ENCODE measurements around the gene COL16A1. TPM values are rescaled to one million over a fixed set of nuclear protein-coding genes. Genes with fewer than 3 reads are reported as not detected.
A peak's percentile ranks its signal among the peaks of the same experiment; 100 is the strongest.

COL16A1 gene
- polyA plus RNA-seq, 3 donors: 0.13 TPM; not detected in 2

- WGBS (ENCODE audit: insufficient coverage): 86% methylated on average over 3 of the region's 4 CpGs
- H3K9me3 ChIP-seq (replicated peaks in 1 of 2; ENCODE audit: control insufficient read depth in 1 of 2, insufficient read depth in 1 of 2, low read length in 2 of 2): no peaks in the 10 kb centered on the region
- TF ChIP-seq, protein P1, sequence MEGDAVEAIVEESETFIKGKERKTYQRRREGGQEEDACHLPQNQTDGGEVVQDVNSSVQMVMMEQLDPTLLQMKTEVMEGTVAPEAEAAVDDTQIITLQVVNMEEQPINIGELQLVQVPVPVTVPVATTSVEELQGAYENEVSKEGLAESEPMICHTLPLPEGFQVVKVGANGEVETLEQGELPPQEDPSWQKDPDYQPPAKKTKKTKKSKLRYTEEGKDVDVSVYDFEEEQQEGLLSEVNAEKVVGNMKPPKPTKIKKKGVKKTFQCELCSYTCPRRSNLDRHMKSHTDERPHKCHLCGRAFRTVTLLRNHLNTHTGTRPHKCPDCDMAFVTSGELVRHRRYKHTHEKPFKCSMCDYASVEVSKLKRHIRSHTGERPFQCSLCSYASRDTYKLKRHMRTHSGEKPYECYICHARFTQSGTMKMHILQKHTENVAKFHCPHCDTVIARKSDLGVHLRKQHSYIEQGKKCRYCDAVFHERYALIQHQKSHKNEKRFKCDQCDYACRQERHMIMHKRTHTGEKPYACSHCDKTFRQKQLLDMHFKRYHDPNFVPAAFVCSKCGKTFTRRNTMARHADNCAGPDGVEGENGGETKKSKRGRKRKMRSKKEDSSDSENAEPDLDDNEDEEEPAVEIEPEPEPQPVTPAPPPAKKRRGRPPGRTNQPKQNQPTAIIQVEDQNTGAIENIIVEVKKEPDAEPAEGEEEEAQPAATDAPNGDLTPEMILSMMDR (IDR thresholded peaks at IDR 0.05): no peak
- intact Hi-C loops (cut with micrococcal nuclease): no loop called here
- no peaks in the 10 kb centered on the region for H3K79me2 ChIP-seq (ENCODE audit: insufficient read depth, low read length)
- Mint-ChIP-seq H3K4me3 (peak overlapping the region in 1 of 2 donors; percentile 9), H3K9me3 (peaks cover 0 to 3% (median 0%) of the 10 kb centered on the region in 7 donors), H3K27me3 (ENCODE audit: low read depth in 3 of 3) (peaks cover 41 to 52% (median 46%) of the 10 kb centered on the region in 3 donors), H3K4me1 (peaks cover 14% of the 10 kb centered on the region), H3K27ac (no peak overlapping the region), H3K36me3 (no peaks in the 10 kb centered on the region)
- H3K27me3 ChIP-seq (ENCODE audit: control insufficient read depth in 2 of 2, insufficient read depth in 2 of 2, low read length in 2 of 2): peaks cover 3 to 38% of the 10 kb centered on the region in 2 donors
- H3K4me1 ChIP-seq (ENCODE audit: control insufficient read depth in 1 of 2, insufficient read depth in 2 of 2, low read length in 2 of 2): peaks cover 15 to 20% of the 10 kb centered on the region in 2 donors
- H3K27ac ChIP-seq (ENCODE audit: low read depth in 1 of 2, low read length in 2 of 2): no peak overlapping the region
- H3K9ac ChIP-seq (ENCODE audit: insufficient read depth, low read length, poor library complexity, severe bottlenecking): no peak overlapping the region
- H3K36me3 ChIP-seq (replicated peaks in 1 of 2; ENCODE audit: control insufficient read depth in 1 of 2, insufficient read depth in 2 of 2, low read length in 2 of 2): no peaks in the 10 kb centered on the region
- no peak for DNase-seq
- H3K4me3 ChIP-seq (replicated peaks in 1 of 3; ENCODE audit: low read depth in 2 of 3, low read length in 3 of 3): no peak overlapping the region
- H2AFZ ChIP-seq (ENCODE audit: insufficient read depth, low read depth, low read length, poor library complexity, severe bottlenecking): no peak overlapping the region
- H3K4me2 ChIP-seq (replicated peaks; ENCODE audit: extremely low read depth, low read length, poor library complexity, severe bottlenecking): no peak overlapping the region
- H4K20me1 ChIP-seq (ENCODE audit: insufficient read depth, low read length): no peaks in the 10 kb centered on the region
These were observed 14.6 kb upstream of the COL16A1 start for GRCh38 chr1:31718327-31718897.

GRCh38 chr1:31717341-31717740, 13.5 kb upstream of the COL16A1 start:
- WGBS (ENCODE audit: insufficient coverage): 74% methylated on average over 5 of the region's 6 CpGs
- no peak for DNase-seq
- H3K9me3 ChIP-seq (replicated peaks in 1 of 2; ENCODE audit: control insufficient read depth in 1 of 2, insufficient read depth in 1 of 2, low read length in 2 of 2): no peaks in the 10 kb centered on the region
- peaks cover 3 to 48% of the 10 kb centered on the region in 2 donors for H3K27me3 ChIP-seq (ENCODE audit: control insufficient read depth in 2 of 2, insufficient read depth in 2 of 2, low read length in 2 of 2)
- no peak overlapping the region for H3K4me2 ChIP-seq (replicated peaks; ENCODE audit: extremely low read depth, low read length, poor library complexity, severe bottlenecking)
- H3K4me1 ChIP-seq (ENCODE audit: control insufficient read depth in 1 of 2, insufficient read depth in 2 of 2, low read length in 2 of 2): peaks cover 15 to 20% of the 10 kb centered on the region in 2 donors
- H3K79me2 ChIP-seq (ENCODE audit: insufficient read depth, low read length): no peaks in the 10 kb centered on the region
- no peaks in the 10 kb centered on the region for H3K36me3 ChIP-seq (replicated peaks in 1 of 2; ENCODE audit: control insufficient read depth in 1 of 2, insufficient read depth in 2 of 2, low read length in 2 of 2)
- no peak overlapping the region for H3K27ac ChIP-seq (ENCODE audit: low read depth in 1 of 2, low read length in 2 of 2)
- H3K27ac Mint-ChIP-seq: no peak overlapping the region
- no peak overlapping the region for H3K4me3 ChIP-seq (replicated peaks in 1 of 3; ENCODE audit: low read depth in 2 of 3, low read length in 3 of 3)
- H2AFZ ChIP-seq (ENCODE audit: insufficient read depth, low read depth, low read length, poor library complexity, severe bottlenecking): no peak overlapping the region
- no peaks in the 10 kb centered on the region for H4K20me1 ChIP-seq (ENCODE audit: insufficient read depth, low read length)
- no peaks in the 10 kb centered on the region for H3K36me3 Mint-ChIP-seq
- peak overlapping the region in 1 of 2 donors; percentile 6 for H3K4me3 Mint-ChIP-seq
- intact Hi-C loops (cut with micrococcal nuclease): no loop called here
- peaks cover 14% of the 10 kb centered on the region for H3K4me1 Mint-ChIP-seq
- no peak overlapping the region for H3K9ac ChIP-seq (ENCODE audit: insufficient read depth, low read length, poor library complexity, severe bottlenecking)
- peaks cover 49 to 62% (median 56%) of the 10 kb centered on the region in 3 donors for H3K27me3 Mint-ChIP-seq (ENCODE audit: low read depth in 3 of 3)
- peaks cover 0 to 3% (median 0%) of the 10 kb centered on the region in 7 donors for H3K9me3 Mint-ChIP-seq
- TF ChIP-seq, protein P1 (IDR thresholded peaks at IDR 0.05): no peak

Measured in CD14-positive monocyte (primary cell).